ENCODE results near the gene RAB40C.

The RAB40C gene

DNA sequence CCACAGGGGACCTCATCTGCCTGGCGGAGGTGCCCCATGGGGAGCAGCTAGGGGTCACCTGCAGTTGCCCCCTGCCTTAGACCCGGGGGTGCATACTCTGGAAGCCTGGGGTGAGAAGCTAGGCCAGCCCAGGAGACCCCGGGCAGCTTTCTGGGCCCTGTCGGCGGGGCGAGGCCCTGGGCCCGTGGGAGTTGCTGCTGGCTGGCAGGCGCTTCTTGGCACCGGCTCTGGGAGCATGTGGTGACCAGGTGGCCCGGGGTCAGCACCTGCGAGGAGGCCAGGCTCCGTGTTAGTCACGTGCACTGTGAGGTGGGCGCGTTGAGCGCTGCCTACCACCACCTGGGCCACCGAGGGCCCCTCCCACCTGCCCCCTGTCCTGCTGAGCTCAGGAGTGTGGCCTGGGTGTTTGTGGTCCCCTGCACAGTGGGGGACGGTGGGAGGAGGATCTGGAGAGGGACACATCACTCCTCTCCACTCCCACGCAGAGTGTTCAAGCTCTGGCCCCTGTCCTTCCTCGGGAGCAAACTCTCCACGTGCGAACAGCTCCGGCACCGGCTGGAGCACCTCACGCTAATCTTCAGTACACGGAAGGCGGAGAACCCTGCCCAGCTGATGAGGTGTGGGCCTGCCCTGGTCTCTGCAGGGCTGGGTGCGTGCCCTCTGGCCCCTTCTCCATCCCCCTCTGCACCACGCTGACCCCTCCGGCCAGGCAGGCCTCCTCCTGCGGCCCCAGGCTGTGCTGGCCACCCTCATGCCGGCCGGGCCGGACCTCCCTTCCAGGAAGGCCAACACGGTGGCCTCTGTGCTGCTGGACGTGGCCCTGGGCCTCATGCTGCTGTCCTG, 14.3 kb upstream of the RAB40C start:
- no peak for DNase-seq (ENCODE audit: low spot score)

DNA sequence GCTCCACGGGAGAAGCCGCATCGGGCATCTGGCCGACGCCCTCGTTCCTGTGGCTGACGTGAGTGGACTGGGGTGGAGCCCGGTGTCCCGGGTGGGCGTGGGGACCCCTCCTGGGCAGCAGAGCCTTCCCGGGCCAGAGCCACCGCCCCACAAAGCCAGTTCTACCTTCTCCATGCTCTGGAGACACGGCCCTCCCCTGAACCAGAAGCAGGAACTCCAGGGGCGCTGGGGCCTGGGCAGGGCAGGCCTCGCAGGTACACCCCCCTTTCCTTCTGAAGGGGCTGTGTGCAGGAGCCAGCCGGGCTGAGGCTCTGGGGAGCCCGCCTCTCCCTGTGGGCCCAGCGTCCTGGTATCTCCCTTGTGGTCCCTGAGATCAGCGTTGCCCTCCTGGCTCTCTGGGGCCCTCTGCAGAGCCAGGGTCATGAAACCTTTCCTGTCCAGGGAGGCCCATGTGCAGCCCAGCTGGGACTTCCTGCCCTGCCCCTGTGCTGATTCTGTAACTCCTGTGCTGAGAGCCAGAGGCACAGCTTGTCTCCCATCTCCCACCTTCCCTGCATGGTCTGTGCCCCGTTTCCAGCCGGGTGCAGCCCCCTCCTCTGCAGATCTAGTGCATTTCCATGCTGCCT, 13.6 kb upstream of the RAB40C start:
- no peak for DNase-seq (ENCODE audit: low spot score)

DNA sequence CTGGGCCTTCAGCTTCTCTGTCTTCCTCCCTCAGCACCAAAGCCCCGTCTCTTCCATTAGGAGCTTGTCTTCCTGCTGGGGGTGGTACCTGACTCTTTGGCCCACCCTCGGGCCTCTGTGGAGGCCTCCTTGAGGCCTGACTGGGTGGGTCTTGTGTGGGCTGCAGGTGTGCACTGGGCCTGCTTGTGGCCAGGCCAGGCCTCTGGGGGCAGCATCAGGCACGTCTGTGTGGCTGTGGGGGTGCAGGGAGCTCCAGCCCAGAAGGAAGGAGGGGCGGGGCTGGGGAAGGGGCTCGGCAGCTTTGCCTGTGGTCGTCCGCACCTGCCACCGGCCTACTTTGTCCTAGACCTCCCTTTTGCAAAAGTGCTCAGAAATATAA, 13.1 kb upstream of the RAB40C start:
- DNase-seq (ENCODE audit: low spot score), result no peak

DNA sequence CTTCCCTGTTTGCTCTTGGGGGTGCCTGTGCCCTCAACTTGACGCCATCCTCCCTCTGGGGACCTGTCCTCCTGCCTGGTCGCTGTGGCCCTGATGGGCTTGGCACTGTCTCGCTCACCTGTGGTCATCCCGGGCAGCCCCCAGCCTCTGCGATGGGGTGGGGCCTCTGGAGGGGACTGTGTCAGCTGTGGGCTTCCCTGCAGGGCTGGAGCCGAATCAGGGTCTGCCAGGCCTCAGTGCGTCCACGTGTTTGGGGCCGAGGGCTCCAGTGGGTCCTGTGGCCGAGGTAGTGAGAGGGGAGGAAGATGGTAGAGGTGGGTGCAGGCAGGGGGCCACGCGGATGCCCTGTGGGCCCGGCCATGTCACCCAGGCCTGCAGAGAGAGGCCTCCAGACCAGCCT, 12.1 kb upstream of the RAB40C start:
- DNase-seq (ENCODE audit: low spot score), result no peak

DNA sequence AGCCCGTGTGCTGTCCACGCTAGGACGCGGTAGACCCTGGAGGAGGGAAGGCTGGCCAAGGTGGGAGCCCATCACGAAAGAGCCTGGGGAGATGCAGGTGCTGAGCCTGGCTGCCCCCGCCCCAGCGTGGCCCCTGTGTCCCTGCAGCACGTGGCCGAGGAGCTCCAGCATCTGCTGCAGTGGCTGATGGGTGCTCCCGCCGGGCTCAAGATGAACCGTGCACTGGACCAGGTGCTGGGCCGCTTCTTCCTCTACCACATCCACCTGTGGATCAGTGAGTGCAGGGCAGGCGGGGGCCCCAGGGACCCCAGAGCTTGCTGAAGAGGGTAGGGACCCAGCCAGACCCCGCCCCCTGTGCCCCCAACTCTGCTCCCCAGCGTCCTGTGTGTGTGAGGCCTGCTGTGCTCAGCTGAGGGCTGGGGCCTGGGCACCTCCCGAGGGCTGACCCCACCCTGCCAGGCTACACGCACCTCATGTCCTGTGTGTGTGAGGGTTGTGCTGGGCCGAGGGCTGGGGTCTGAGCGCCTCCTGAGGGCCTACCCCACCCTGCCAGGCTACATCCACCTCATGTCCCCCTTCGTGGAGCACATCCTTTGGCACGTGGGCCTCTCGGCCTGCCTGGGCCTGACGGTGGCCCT, 11.5 kb upstream of the RAB40C start:
- DNase-seq (ENCODE audit: low spot score), result no peak

DNA sequence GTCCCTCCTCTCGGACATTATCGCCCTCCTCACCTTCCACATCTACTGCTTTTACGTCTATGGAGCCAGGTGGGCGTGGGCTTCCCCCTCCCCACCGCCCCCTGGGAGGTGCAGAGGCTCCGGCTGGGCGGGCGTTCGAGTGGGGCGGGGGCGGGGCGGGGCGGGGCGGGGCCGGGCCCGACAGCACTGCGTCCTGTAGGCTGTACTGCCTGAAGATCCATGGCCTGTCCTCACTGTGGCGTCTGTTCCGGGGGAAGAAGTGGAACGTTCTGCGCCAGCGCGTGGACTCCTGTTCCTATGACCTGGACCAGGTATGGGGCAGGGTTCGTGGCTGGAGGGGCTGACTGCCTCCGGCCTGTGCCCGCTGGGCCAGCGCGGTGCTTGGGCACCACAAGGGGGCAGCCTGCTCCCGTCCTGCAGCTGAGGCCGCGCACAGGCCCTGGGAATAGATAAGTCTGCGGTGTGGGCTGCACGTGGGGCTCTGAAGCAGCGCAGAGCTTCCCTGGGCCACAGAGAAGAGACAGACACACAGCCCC, 10.9 kb upstream of the RAB40C start:
- peak; percentile 72 for DNase-seq (ENCODE audit: low spot score)

DNA sequence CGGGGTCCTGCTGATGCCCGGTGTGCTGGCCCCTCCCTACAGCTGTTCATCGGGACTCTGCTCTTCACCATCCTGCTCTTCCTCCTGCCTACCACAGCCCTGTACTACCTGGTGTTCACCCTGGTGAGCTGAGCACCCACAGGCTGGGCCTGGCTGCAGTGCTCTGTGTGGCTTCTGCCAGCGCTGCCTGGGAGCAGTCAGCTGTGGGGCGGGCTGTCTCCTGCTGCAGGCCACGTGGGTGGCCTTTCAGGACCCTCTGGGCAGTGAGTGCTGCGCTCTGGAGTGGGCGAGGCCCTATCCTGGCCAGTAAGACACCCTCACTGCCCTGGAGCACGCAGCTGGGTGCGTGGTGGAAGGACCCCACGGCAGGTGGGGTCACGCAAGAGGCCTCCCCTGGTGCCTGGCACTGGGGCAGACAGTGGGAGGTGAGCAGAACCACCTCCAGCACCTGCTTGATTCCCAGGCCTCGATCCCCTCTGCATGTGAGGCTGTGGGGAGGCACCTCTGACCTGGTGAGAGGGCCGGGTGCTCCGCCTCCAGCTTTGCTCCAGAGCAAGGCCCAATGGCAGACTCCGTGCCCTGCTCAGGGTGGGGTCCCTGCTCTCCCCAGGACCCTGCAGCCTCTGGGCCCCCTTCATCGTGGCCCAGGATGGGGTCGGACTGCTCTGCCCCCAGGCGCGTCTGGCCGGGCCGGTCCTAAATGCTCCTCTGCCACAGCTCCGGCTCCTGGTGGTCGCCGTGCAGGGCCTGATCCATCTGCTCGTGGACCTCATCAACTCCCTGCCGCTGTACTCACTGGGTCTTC, 9.5 kb upstream of the RAB40C start:
- no peak for DNase-seq (ENCODE audit: low spot score)

DNA sequence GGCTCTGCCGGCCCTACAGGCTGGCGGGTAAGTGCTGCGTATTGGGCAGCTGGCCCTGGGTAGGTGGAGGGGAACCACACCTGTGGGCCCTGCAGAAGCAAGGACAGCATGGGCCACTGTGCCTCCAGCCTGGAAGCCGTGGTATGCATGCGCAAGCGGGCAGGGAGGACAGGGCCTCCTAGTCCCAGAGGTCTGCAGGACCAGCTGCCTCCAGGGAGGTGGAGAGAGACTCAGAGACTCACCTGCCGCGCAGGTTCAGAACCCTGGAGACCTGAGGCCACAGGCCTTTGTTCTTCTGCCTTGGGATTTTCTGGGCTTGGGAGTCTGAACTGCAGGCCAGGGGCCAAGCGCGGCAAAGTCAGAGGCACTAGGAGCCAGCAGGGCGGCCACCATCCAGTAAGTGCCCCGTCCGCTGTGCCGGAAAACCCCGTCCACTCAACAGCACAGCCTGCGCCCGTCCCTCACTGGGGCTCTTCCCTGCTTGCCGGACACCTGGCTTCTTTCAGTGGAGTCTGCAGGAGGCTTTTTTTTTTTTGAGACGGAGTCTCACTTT, 8.8 kb upstream of the RAB40C start:
- no peak for DNase-seq (ENCODE audit: low spot score)

DNA sequence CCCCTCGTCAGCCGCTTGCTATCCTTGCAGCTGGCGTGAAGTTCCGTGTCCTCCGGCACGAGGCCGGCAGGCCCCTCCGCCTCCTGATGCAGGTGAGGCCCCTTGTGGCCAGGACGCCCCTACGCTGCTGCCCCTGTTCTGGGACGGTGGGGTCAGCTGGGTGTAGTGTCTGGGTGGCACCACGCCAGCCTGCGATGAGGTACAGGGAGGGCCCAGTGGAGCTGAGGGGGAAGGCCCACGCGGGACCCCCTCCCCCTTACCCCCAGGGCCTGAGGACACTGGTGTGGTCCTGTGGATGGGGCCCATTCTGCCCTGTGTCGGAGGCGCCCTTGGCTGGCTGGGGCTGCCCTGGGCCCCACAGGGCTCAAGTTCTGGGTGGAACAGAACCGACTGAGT, 7.7 kb upstream of the RAB40C start:
- DNase-seq (ENCODE audit: low spot score), result no peak

DNA sequence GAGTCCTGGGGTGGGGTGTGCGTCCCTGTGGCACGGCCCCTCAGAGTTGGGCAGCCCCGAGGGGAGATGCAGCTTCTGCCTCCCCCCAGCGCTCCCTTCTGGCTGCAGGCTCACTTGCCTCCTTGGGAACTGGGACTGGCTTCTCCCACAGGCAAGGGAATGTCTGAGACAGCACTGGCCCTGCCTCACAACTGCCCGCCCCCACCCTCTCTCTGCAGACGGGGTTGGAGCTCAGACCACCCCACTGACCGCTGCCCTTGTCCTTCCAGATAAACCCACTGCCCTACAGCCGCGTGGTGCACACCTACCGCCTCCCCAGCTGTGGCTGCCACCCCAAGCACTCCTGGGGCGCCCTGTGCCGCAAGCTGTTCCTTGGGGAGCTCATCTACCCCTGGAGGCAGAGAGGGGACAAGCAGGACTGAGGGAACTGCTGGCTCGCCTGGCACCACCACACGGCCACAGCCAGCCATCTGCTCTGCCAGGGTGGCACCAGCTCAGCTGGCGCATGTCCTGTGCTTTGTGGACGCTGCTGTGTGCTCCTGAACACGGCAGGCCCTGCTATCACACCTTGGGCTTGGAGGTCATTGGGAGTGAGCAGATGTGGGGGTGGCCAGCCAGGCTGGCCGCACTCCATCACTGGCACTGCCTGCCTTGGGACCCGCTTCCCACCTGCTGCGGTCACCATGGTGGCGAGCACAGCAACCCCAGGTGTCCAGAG, 7.1 kb upstream of the RAB40C start:
- no peak for DNase-seq (ENCODE audit: low spot score)

DNA sequence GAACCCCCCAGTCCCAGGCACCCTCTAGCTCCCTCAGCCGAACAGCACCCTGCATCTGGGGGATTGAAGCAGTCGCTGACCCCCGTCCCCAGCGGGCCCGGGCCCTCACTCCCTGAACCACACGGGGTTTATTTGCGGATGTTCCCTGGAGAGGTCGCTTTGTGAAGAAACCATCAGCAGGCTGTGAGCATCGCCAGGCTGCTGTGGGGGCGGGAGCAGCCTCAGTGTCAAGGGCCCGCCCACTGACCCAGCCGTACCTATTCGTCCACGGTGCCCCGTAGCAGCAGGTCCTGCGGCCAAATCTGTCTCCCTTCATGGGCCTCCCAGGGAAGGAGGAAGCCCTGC, 6.4 kb upstream of the RAB40C start:
- no peak for DNase-seq (ENCODE audit: low spot score)

DNA sequence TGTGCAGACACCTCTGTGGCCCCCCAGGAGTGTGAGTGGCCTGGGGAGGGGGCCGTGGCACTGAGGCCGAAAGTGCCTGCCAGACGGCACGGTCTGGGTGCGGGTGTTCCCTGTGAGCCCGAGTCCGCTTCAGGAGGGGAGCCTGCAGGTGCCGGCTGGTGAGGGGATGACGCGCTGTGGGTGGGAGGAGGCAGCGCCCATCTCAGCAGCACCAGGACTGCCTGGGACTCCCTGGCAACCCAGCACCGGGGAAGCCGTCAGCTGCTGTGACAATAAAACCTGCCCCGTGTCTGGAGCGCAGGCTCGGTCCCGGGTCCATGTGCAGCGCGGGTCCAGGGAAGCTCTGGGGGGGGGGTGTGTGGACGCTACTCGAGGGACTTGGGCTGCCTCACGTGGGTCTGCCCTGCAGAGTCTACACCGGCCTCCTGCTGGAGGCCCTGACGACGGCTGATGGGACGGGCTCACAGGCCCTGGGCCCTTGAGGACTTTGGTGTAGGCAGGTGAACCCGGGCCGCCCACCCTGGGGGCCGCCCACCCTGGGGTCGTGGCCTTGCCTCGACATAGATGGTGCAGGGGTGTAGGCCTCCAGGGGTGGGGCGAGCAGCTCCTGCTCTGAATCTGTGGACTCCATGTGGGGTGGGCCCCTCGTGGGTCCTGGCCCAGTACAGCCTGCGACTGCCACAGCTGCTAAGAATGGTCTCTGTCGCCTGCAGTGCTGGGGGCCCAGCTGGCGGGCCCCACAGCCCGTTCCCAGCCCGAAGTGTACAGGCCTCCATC, 5.9 kb upstream of the RAB40C start:
- DNase-seq (ENCODE audit: low spot score), result no peak

DNA sequence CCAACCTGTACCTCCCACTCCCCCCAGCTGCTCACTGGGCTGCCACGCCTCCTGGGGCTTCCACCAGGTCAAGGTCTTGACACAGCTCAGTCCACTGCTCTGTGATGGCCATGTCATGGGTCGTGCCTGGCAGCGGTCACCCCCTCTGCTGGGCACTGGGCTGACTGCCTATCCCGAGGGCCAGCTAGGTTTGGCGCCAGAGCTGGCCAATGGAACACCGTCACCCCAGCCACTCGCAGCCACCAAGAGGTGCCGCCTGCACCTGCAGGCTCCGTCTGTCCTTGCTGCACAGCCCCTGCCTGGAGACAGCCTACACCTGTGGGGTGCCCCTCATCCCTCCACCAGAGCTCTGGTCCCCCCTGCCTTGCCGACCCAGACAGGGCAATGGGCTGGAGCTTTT, 4.5 kb upstream of the RAB40C start:
- no peak for DNase-seq (ENCODE audit: low spot score)

DNA sequence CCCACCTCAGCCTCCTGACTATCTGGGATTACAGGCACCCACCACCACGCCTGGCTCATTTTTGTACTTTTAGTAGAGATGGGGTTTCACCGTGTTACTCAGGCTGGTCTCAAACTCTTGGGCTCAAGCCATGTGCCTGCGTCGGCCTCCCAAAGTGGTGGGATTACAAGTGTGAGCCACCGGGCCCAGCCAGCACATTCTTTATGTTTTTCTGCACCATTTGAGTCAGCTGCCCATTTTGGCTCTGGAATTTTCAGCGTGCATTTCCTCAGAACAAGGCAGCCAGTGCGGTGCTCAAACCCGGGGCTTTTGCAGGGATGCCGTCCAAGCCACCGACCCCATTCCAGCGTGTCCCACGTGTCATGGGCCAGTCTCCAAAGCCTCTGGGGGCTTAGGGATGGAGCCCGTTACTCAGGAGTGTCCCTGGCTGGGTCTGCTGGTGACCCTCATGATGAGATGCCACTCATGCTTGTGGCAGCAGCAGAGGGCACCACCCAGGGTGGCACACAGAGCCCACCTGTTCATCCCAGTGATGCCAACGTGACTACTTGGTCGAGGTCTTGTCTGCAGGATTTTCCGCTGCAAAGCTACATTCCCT, 3.7 kb upstream of the RAB40C start:
- no peak for DNase-seq (ENCODE audit: low spot score)

DNA sequence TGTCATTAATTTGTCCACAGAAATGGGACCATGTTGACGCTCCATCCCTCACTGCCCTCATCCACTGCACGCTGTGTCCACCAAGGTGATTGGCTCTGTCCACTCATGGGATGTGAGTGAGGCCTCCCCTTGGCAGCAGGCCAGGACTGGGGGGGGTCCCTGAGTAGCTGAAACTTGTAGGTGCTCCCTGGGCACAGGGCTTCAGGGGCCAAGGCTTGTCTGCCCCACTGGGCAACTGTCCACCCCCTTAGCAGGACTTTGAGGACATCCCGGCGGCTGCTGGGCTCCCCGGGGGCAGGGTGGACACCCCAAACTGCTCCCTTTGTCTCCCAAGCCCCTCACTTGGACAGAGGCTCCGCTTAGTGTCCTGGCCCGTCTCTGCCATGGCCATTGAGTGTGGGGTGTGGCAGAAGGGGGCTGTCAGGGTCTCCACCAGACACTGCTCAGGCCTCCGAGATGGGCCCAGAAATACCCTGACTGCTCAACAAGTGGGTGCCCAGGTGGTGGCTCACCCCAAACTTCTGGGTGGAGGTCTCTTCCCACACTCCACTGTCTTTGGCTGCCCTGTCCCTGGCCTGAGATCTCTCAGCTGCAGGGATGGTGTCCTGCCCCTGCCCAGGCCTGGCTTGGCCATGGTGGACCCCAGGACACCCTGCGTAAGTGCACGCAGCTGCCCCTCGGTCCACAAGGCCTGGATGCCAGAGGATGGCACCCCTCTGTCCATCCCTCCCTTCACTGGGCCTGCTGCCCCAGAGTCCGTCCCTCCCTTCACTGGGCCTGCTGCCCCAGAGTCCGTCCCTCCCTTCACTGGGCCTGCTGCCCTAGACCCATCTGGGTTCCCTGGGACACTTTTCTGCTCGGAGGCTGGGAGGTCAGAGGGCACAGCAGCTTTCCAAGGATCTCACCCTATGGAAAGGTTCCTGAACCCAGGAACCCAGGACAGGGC, 2.9 kb upstream of the RAB40C start:
- DNase-seq (ENCODE audit: low spot score), result no peak

DNA sequence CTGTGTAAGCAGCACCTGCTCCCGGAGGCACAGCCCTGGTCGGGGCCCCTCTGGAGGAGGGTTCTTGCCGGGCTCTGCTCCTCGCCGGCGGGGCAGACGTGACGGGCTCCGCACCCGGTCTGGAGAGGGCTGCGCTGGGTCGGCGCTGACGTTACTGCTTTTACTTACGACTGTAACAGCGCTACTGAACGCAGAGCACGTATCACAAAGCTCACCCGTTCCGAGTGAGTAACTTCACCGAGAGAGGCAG, 1.3 kb upstream of the RAB40C start:
- DNase-seq (ENCODE audit: low spot score), result peak; percentile 51

DNA sequence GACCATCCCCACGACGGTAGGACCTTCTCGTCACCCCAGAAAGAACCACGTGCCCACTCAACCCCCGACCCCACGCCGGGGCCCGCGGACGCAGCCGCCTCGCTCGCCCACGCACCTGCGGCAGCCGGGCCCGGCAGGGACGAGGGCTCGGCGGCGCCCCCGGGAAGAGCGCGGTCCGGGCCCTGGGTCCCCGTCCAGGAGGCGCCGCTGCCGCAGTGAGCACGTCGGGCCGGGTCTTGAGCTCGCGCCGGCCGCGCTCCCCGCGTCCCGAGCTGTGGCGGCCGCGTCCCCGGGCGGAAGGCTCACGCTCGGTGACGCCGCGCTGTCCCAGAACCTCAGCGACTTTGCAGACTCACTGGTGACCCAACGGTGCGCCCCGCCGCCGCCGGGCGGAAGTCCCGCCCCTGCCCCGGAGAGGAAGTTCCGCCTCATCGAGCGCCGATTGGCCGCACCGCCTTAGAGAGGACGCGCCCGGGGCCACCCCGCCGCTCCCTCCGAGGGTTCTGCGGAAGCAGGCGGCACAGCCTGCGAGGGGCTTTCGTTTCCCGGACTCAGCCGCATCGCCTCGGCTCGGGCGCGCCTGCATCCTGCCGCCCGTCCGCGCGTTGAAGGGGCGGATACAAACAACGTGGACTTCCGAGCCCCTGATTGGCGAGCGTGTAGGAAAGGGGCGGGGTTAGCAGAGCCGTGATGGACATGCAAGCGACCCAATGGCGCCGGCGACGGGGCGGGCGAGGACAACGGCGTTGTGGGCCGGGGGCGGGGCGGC, 793 bp upstream of the RAB40C start:
- DNase-seq (ENCODE audit: low spot score), result peak; percentile 90

DNA sequence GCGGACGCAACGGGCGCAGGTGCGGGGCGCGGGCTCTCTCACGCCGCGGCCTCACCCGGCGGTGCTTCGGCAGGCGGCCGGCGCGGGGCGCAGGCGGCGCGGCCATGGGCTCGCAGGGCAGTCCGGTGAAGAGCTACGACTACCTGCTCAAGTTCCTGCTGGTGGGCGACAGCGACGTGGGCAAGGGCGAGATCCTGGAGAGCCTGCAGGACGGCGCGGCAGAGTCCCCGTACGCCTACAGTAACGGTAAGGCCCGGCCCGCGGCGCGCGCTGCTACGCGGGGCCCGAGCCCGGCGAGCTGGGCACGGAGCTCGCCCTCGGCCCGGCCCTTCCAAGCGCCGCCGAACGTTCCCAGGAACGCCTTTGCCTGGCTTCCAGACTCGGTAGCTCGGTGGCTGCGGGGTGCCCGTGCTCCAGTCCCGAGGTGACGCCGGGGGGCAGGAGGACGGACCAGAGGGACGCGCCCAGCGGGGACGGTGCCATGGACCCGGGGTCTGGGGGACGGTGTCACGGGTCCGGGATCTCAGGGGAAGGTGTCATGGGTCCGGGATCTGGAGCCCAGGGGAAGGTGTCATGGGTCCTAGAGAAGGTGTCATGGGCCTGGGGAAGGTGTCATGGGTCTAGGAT, 435 bp downstream of the RAB40C start:
- DNase-seq (ENCODE audit: low spot score), result no peak

Measured in kidney capillary endothelial cell (primary cell).